ENCODE results near the gene FLYWCH1. TPM values are rescaled to one million over a fixed set of nuclear protein-coding genes. Genes with fewer than 3 reads are reported as not detected.

The FLYWCH1 gene
- total RNA-seq, 4 donors from 2014 or later: 31.3 to 49.8 (median 41.5) TPM

DNA sequence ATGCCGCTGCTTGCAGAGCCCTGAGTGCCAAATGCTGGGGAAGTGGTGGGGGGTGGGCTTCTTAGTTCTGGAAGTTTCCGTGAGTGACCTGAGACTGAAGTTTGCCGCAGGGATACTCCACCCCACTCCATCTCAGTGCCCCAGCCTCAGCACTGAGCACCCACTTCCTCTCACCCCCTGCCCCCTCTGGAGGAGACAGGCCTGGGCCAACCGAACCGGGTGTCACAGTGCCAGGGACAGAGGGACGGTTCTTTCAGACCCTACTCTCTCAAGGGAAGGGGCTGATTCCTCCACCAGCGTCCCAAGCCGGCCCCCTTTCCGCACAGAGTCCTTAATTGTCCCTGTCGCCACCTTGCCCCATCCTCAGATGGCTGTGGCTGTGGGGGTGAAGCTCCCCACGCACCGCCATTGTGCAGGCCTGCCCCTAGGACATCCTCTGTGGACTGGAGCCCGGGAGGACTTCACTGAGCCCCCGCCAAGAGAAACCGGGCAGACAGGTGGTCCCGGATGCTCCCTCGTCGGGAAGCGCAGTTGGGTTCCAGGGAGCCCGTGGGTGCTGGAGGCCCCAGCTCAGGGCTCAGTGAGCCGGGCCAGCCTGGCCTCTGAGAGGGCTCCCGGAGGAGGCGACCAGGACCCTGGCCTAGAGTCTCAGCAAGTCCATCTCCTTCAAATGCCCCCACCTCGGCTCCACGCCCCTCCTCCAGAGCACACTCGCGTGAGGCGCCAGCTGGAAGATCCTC lies 50.8 kb downstream of the FLYWCH1 start:
- Histone ChIP-seq H3K36me3 (no peaks in the 10 kb centered on the region), H3K4me1 (peaks cover 27 to 35% of the 10 kb centered on the region in 2 donors), H3K9me3 (no peaks in the 10 kb centered on the region), H3K27ac (no peak overlapping the region), H3K27me3 (peaks cover 47% of the 10 kb centered on the region), H3K4me3 (replicated peaks in 1 of 3) (no peak overlapping the region)
- TF ChIP-seq POLR2A (IDR thresholded peaks at IDR 0.05): no peak
- TF ChIP-seq, protein P1, sequence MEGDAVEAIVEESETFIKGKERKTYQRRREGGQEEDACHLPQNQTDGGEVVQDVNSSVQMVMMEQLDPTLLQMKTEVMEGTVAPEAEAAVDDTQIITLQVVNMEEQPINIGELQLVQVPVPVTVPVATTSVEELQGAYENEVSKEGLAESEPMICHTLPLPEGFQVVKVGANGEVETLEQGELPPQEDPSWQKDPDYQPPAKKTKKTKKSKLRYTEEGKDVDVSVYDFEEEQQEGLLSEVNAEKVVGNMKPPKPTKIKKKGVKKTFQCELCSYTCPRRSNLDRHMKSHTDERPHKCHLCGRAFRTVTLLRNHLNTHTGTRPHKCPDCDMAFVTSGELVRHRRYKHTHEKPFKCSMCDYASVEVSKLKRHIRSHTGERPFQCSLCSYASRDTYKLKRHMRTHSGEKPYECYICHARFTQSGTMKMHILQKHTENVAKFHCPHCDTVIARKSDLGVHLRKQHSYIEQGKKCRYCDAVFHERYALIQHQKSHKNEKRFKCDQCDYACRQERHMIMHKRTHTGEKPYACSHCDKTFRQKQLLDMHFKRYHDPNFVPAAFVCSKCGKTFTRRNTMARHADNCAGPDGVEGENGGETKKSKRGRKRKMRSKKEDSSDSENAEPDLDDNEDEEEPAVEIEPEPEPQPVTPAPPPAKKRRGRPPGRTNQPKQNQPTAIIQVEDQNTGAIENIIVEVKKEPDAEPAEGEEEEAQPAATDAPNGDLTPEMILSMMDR (IDR thresholded peaks at IDR 0.05): no peak
- intact Hi-C loops (cut with DNase I): no loop called here
- DNase-seq: no peak
- WGBS, 2 donors: 30 to 35% methylated on average over 16 to 17 of the region's 28 CpGs

DNA sequence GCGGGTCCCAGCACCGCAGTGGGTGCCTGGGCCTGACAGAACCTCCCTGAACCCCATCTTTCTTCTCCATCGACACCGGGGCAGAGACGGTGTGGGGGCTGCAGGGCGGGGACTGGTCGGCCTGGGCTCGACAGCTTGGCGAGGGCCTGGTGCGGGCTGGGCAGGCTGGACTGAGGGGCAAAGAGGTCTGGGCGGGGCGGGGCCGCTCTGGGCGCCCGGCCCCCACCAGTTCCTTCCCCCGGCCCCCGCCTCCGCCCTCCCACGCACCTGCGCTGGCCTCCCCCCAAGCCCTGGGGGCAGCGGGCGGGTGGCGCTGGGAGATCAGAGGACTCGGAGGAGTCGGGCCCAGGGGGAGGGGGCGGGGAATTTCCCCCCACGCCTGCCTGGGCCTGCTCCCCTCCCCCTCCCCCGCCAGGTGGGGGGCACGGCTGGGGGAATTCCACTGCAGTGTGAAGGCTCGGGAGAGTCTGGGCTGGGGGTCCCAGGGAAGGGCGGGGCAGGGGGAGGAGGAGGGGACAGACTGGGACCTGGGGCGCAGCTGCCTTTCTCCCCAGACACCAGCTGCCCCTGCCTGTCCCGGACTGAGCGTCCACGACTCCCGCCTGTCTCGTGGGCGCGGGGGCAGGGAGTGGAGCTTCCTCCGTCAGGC lies 51.5 kb downstream of the FLYWCH1 start:
- Histone ChIP-seq H3K4me3 (replicated peaks in 1 of 3) (no peak overlapping the region), H3K9me3 (no peaks in the 10 kb centered on the region), H3K36me3 (no peaks in the 10 kb centered on the region), H3K27me3 (peaks cover 47% of the 10 kb centered on the region), H3K4me1 (peaks cover 28 to 40% of the 10 kb centered on the region in 2 donors), H3K27ac (no peak overlapping the region)
- TF ChIP-seq, protein P1 (IDR thresholded peaks at IDR 0.05): no peak
- TF ChIP-seq POLR2A (IDR thresholded peaks at IDR 0.05): no peak
- 10 to 15% methylated on average over 2 to 4 of the region's 40 CpGs for WGBS, 2 donors
- intact Hi-C loops (cut with DNase I): no loop called here
- no peak for DNase-seq

DNA sequence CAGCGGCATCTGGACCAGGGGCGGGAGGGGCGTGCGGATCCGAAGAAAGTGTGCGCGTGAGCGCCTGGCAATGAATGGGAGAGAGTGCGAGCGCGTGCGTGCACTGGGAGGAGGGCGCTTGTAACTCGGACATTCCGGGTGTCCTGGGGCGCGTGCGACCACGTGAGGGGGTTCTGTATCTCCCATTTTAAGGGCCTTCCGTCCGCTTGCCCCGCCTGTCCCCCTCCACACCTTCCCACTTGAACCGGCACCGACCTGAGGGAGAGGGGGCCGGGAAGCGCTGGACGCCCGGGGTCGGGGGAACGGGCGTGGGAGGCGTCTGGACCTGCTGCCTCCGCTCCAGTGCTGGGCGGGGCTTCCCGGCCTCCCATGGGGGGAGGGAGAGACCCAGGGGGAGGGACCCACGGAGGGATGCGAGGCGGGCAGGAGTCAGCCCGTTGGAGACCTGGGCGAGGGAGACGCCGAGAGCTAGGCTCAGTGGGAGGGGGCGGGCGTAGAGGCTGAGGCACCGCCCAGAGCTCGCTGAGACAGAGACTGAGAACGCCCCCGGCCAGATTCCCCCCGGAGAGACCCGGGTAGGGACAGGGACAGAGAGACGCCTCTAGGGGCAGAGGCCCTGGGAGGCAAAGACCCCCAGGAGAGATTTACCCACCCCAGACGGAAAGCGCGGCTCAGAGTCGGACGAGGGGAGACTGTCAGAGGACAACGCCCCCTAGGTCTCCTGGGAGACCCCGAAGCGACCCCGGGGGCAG lies 52.2 kb downstream of the FLYWCH1 start, which contains the start of gene KREMEN2:
TSS of gene KREMEN2 (plus strand) at position 553 of the 752 bp plus-strand sequence. CDS start 246 bp downstream, outside the sequence.
- 0 to 1% methylated on average over 32 to 38 of the region's 60 CpGs for WGBS, 2 donors
- Histone ChIP-seq H3K27me3 (peaks cover 47% of the 10 kb centered on the region), H3K36me3 (no peaks in the 10 kb centered on the region), H3K4me1 (peaks cover 34 to 47% of the 10 kb centered on the region in 2 donors), H3K27ac (no peak within 1 kb of the TSS), H3K9me3 (no peaks in the 10 kb centered on the region), H3K4me3 (replicated peaks in 1 of 3) (peak within 1 kb of the TSS in 1 of 3 donors; percentile 17)
- TF ChIP-seq, protein P1 (IDR thresholded peaks at IDR 0.05): no peak
- TF ChIP-seq POLR2A (IDR thresholded peaks at IDR 0.05): no peak
- DNase-seq: no peak
- intact Hi-C loops (cut with DNase I): no loop called here

DNA sequence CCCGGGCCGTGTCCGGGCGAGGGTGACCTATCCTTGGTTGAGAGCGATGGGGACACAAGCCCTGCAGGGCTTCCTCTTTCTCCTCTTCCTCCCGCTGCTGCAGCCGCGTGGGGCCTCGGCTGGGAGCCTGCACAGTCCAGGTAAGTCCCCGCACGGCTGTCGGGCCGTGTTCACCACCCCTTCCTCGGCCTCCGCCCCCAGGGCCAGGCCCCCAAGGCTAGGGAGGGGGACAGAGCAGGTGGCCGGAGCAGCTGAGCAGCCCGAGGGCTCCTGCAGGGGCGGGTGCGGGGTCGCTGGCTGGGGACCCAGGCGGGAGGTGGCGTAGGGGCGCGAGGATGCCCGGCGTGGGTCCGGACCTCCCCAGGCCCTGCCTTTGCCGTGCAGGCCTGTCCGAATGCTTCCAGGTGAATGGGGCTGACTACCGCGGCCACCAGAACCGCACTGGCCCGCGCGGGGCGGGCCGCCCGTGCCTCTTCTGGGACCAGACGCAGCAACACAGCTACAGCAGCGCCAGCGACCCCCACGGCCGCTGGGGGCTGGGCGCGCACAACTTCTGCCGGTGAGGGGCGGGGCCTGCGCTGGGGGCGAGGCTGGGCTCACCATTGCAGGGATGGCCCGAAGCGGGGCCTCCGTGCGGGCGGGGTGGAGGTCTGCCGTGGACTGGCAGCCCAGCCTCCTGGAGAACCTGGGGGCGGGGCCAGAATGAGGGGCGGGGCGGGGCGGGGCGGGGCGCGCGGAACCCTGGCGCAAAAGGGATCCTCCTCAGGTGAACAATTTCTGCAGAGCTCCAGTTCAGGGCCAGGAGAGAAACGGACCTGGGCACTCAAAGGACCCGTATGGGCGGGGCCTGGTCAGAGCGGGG lies 53.0 kb downstream of the FLYWCH1 start:
- peaks cover 47% of the 10 kb centered on the region for H3K27me3 ChIP-seq
- H3K36me3 ChIP-seq: no peaks in the 10 kb centered on the region
- H3K4me1 ChIP-seq: peaks cover 37 to 49% of the 10 kb centered on the region in 2 donors
- intact Hi-C loops (cut with DNase I): no loop called here
- DNase-seq: peak; percentile 20 to 23
- H3K4me3 ChIP-seq (replicated peaks in 1 of 3): peak overlapping the region in 1 of 3 donors; percentile 17
- H3K9me3 ChIP-seq: no peaks in the 10 kb centered on the region
- H3K27ac ChIP-seq: no peak overlapping the region
- TF ChIP-seq, protein P1 (IDR thresholded peaks at IDR 0.05): no peak
- no peak for TF ChIP-seq POLR2A (IDR thresholded peaks at IDR 0.05)
- 0% methylated on average over 3 to 6 of the region's 68 CpGs for WGBS, 2 donors
